H1 (cell line): Measurements from ENCODE around the gene PTPRF. TPM values are rescaled to one million over a fixed set of nuclear protein-coding genes. Genes with fewer than 3 reads are reported as not detected.

ENCODE experiments used
- FOSL1 ChIP-seq: IDR thresholded peaks from 2 replicates; pipeline ENCODE4 v1.6.1; 2011; ENCODE audit warnings: mild to moderate bottlenecking, low read depth, low read length, moderate library complexity; ENCODE audit not compliant: insufficient read depth
- HDAC2 ChIP-seq, 2 experiments: fragments of 300-600 bp in 1 of 2; sonication (generic) in 1 of 2; IDR thresholded peaks; 2 replicates each; pipeline ENCODE4 v1.6.1; 2011 to 2012; ENCODE audit warnings: low read depth in 2 of 2, low read length in 2 of 2, mild to moderate bottlenecking in 2 of 2, moderate library complexity in 2 of 2, borderline replicate concordance in 1 of 2, inconsistent platforms in 1 of 2
- polyA plus RNA-seq, 7 experiments: library from polyadenylated mRNA; depleted of rRNA in 3 of 7; stranded (reverse) in 5 of 7; unstranded in 2 of 7; fragments of >200 nt in 5 of 7; fragments of 200-250 nt in 2 of 7; gene quantifications; 1 replicate in 5 of 7; 2 replicates in 1 of 7; 4 replicates in 1 of 7; pipeline versions ENCODE4 v1.2.1 to v1.2.3, GENCODE V29; 2011 to 2013; ENCODE audit warnings: missing spikeins in 2 of 7, mixed read lengths in 2 of 7
- total RNA-seq: library from RNA; stranded (reverse); fragmentation: NEBNext Ultra II Directional; extraction: Animal tissue kit (Norgen Biotek cat#: 25700); gene quantifications from 2 replicates; pipeline ENCODE4 v1.2.1, GENCODE V29; 2021

Gene PTPRF
- total and polyA plus RNA-seq, 2 of the 8 experiments (the other 6 are each of a cell fraction or from before 2014, with no cell fraction given) = 136 to 231 TPM

DNA sequence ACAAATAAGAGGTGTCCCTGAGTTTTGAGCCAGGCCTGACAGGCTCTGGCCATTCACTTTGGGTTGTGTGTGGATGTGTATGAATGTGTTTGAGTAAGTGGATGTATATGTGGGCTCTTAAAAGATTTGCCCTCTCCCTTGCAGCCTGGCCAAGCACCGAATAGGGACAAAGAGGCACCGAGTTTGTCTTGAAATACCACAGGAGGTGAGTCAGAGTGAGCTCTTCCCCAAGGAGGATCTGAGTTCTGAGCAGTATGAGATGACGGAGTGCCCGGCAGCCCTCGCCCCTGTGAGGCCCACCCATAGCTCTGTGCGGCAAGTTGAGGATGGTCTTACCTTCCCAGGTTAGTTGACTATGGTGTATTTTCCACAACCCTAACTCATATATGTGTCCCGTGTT is 138.3 kb downstream of the PTPRF start (continued):
- TF ChIP-seq HDAC2 (IDR thresholded peaks at IDR 0.05; ENCODE audit: borderline replicate concordance in 1 of 2, low read depth in 2 of 2, low read length in 2 of 2) = no peak
- TF ChIP-seq FOSL1 = no peak
